Measurements from ENCODE around the gene NAA60. TPM values are rescaled to one million over a fixed set of nuclear protein-coding genes. Genes with fewer than 3 reads are reported as not detected.

The NAA60 gene
- 39.8 TPM for polyA plus RNA-seq (2013, experiment 1 of 2)
- polyA plus RNA-seq (2013, experiment 2 of 2): 44.8 TPM

- Histone ChIP-seq H3K36me3 (ENCODE audit: insufficient read depth, low read length) (peaks cover 21% of the 10 kb centered on the region), H3K9ac (ENCODE audit: low read depth, low read length) (peak within 1 kb of the TSS; percentile 64), H3K9me3 (ENCODE audit: insufficient read depth, low read depth, low read length) (peaks cover 9% of the 10 kb centered on the region; the same call in 1 of the 2 replicates), H3K4me1 (ENCODE audit: insufficient read depth, low read length) (no peaks in the 10 kb centered on the region), H3K4me3 (ENCODE audit: low read length) (peak within 1 kb of the TSS; percentile 74), H3K27me3 (ENCODE audit: insufficient read depth, low read length) (no peaks in the 10 kb centered on the region), H3K27ac (ENCODE audit: low read depth, low read length) (no peak within 1 kb of the TSS; the same call in 1 of the 2 replicates)
- 58% methylated on average over 61 of the region's 61 CpGs for WGBS
These were observed at the start of gene NAA60, which contains the start of gene ZNF597 for GRCh38 chr16:3443108-3444031. TSS of gene NAA60 (plus strand) at chr16:3443680. CDS start at chr16:3476228, 32,548 bp downstream. TSS of gene ZNF597 (minus strand) at chr16:3443504. CDS start at chr16:3443153, 351 bp downstream.

- WGBS: under 1% methylated on average over 18 of the region's 18 CpGs
These were observed 43.1 kb upstream of the NAA60 start for GRCh38 chr16:3400446-3400778.

GRCh38 chr16:3400779-3401688 is 42.4 kb upstream of the NAA60 start, which contains the start of the genes ZNF174 and ZSCAN32:
TSS of gene ZNF174 (plus strand) at chr16:3401215. CDS start at chr16:3402005, 790 bp downstream.
TSS of gene ZSCAN32 (minus strand) at chr16:3401004. CDS start at chr16:3397557, 3,447 bp downstream.
- under 1% methylated on average over 95 of the region's 95 CpGs for WGBS
- peak within 1 kb of the TSS; percentile 75 for H3K27ac ChIP-seq (ENCODE audit: low read depth, low read length)

More at GRCh38 chr16:3400446-3400778, 43.1 kb upstream of the NAA60 start:
- peaks cover 20% of the 10 kb centered on the region; the same call in 1 of the 2 replicates for H3K9me3 ChIP-seq (ENCODE audit: insufficient read depth, low read depth, low read length)
- peak overlapping the region; percentile 90 for H3K4me3 ChIP-seq (ENCODE audit: low read length)
- peaks cover 54% of the 10 kb centered on the region for H3K36me3 ChIP-seq (ENCODE audit: insufficient read depth, low read length)
- peak overlapping the region; percentile 87 for H3K9ac ChIP-seq (ENCODE audit: low read depth, low read length)
- peak overlapping the region; percentile 75 for H3K27ac ChIP-seq (ENCODE audit: low read depth, low read length)
- H3K4me1 ChIP-seq (ENCODE audit: insufficient read depth, low read length): no peaks in the 10 kb centered on the region
- H3K27me3 ChIP-seq (ENCODE audit: insufficient read depth, low read length): no peaks in the 10 kb centered on the region

GRCh38 chr16:3401719-3402397 is 41.6 kb upstream of the NAA60 start:
- peak overlapping the region; percentile 71 for H3K9ac ChIP-seq (ENCODE audit: low read depth, low read length)
- H3K36me3 ChIP-seq (ENCODE audit: insufficient read depth, low read length): peaks cover 54% of the 10 kb centered on the region
- no peaks in the 10 kb centered on the region for H3K27me3 ChIP-seq (ENCODE audit: insufficient read depth, low read length)
- H3K27ac ChIP-seq (ENCODE audit: low read depth, low read length): no peak overlapping the region; the same call in 1 of the 2 replicates
- H3K4me1 ChIP-seq (ENCODE audit: insufficient read depth, low read length): no peaks in the 10 kb centered on the region
- peaks cover 33% of the 10 kb centered on the region for H3K9me3 ChIP-seq (ENCODE audit: insufficient read depth, low read depth, low read length)
- 26% methylated on average over 17 of the region's 17 CpGs for WGBS
- peak overlapping the region; percentile 90 for H3K4me3 ChIP-seq (ENCODE audit: low read length)

More at GRCh38 chr16:3400779-3401688, 42.4 kb upstream of the NAA60 start, which contains the start of the genes ZNF174 and ZSCAN32:
- Histone ChIP-seq H3K4me1 (ENCODE audit: insufficient read depth, low read length) (no peaks in the 10 kb centered on the region), H3K27me3 (ENCODE audit: insufficient read depth, low read length) (no peaks in the 10 kb centered on the region), H3K36me3 (ENCODE audit: insufficient read depth, low read length) (peaks cover 54% of the 10 kb centered on the region), H3K9ac (ENCODE audit: low read depth, low read length) (peak within 1 kb of the TSS; percentile 87), H3K9me3 (ENCODE audit: insufficient read depth, low read depth, low read length) (peaks cover 24% of the 10 kb centered on the region; the same call in 1 of the 2 replicates), H3K4me3 (ENCODE audit: low read length) (peak within 1 kb of the TSS; percentile 90)

GRCh38 chr16:3408561-3409197 is 34.8 kb upstream of the NAA60 start:
- H3K9me3 ChIP-seq (ENCODE audit: insufficient read depth, low read depth, low read length): peaks cover 83% of the 10 kb centered on the region
- H3K9ac ChIP-seq (ENCODE audit: low read depth, low read length): no peak overlapping the region
- peaks cover 61% of the 10 kb centered on the region for H3K36me3 ChIP-seq (ENCODE audit: insufficient read depth, low read length)
- no peak overlapping the region for H3K4me3 ChIP-seq (ENCODE audit: low read length)
- WGBS: 95% methylated on average over 12 of the region's 12 CpGs
- H3K4me1 ChIP-seq (ENCODE audit: insufficient read depth, low read length): no peaks in the 10 kb centered on the region
- H3K27ac ChIP-seq (ENCODE audit: low read depth, low read length): no peak overlapping the region
- no peaks in the 10 kb centered on the region for H3K27me3 ChIP-seq (ENCODE audit: insufficient read depth, low read length)

DNA sequence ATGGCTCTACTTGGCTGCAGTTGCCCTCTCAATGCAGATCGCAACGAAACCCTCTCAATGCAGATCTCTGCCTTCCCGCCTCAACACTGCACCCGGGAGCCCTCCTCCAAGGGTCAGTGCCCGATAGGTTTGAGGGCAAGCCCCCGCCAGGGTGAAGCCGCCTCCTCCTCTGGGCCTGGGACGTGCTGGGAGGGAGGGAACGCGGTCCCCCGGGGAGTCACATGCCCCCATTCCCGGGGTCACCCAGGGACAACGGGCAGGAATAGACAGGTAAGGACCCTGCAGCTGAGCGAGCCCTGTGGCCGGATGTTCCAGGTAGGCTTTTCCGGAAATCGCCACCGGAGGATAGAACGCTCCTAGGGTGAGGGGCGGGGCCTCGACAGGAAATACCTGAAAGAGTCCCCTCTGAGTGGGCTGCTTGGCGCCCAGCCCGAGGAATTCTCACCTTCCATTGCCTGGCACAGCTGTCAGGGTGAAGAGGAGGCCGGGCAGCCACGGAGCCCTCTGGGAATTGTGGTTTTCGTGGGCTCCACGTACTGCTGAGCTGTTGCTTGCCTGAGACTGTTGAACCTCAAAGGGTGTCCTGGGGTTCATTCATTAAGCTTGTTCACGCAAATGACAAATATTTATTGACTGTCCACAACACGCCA is 29.6 kb upstream of the NAA60 start:
- Histone ChIP-seq H3K27ac (ENCODE audit: low read depth, low read length) (no peak overlapping the region), H3K9ac (ENCODE audit: low read depth, low read length) (no peak overlapping the region), H3K9me3 (ENCODE audit: insufficient read depth, low read depth, low read length) (peaks cover 55% of the 10 kb centered on the region), H3K27me3 (ENCODE audit: insufficient read depth, low read length) (no peaks in the 10 kb centered on the region), H3K36me3 (ENCODE audit: insufficient read depth, low read length) (peaks cover 10% of the 10 kb centered on the region), H3K4me1 (ENCODE audit: insufficient read depth, low read length) (no peaks in the 10 kb centered on the region), H3K4me3 (ENCODE audit: low read length) (no peak overlapping the region)
- 91% methylated on average over 29 of the region's 29 CpGs for WGBS

- Histone ChIP-seq H3K9me3 (ENCODE audit: insufficient read depth, low read depth, low read length) (no peaks in the 10 kb centered on the region), H3K27me3 (ENCODE audit: insufficient read depth, low read length) (no peaks in the 10 kb centered on the region), H3K4me3 (ENCODE audit: low read length) (no peak overlapping the region), H3K4me1 (ENCODE audit: insufficient read depth, low read length) (no peaks in the 10 kb centered on the region), H3K27ac (ENCODE audit: low read depth, low read length) (no peak overlapping the region), H3K36me3 (ENCODE audit: insufficient read depth, low read length) (peaks cover 5% of the 10 kb centered on the region; the same call in 1 of the 2 replicates), H3K9ac (ENCODE audit: low read depth, low read length) (no peak overlapping the region)
- 96% methylated on average over 26 of the region's 26 CpGs for WGBS
These were observed 11.7 kb upstream of the NAA60 start for GRCh38 chr16:3431779-3432219.

DNA sequence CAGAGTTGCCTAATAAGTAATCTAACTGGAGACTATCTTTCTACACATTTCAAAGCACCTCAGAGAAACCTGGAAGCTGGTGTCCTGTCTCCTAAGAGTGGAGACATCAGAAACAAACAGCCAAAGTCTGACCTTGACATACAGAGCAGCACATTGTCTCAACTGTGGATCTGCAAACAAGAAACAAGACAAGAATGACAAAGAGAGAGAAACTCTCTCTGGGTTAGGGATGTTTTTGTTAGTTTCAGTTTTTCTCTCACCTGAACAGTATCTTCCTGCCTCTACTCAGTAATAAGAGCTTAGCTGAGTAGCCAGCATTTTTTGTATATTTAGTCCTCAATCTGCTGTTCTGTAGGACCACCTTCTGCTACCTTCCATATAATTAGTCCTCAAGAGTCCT is 9.1 kb upstream of the NAA60 start:
- no peak overlapping the region for H3K9ac ChIP-seq (ENCODE audit: low read depth, low read length)
- H3K36me3 ChIP-seq (ENCODE audit: insufficient read depth, low read length): peaks cover 14% of the 10 kb centered on the region
- H3K4me1 ChIP-seq (ENCODE audit: insufficient read depth, low read length): no peaks in the 10 kb centered on the region
- no peak overlapping the region for H3K27ac ChIP-seq (ENCODE audit: low read depth, low read length)
- H3K27me3 ChIP-seq (ENCODE audit: insufficient read depth, low read length): no peaks in the 10 kb centered on the region
- H3K4me3 ChIP-seq (ENCODE audit: low read length): no peak overlapping the region
- peaks cover under 1% of the 10 kb centered on the region; the same call in 1 of the 2 replicates for H3K9me3 ChIP-seq (ENCODE audit: insufficient read depth, low read depth, low read length)

- Histone ChIP-seq H3K4me3 (ENCODE audit: low read length) (no peak overlapping the region), H3K27ac (ENCODE audit: low read depth, low read length) (no peak overlapping the region), H3K36me3 (ENCODE audit: insufficient read depth, low read length) (peaks cover 26% of the 10 kb centered on the region), H3K9me3 (ENCODE audit: insufficient read depth, low read depth, low read length) (peaks cover 9% of the 10 kb centered on the region; the same call in 1 of the 2 replicates), H3K4me1 (ENCODE audit: insufficient read depth, low read length) (no peaks in the 10 kb centered on the region), H3K9ac (ENCODE audit: low read depth, low read length) (no peak overlapping the region), H3K27me3 (ENCODE audit: insufficient read depth, low read length) (no peaks in the 10 kb centered on the region)
- 90% methylated on average over 3 of the region's 4 CpGs for WGBS
These were observed 3.8 kb upstream of the NAA60 start for GRCh38 chr16:3439637-3440036.

Measured in HUES64 (cell line).